ENCODE results near the gene SARS2.
"Not testable (repeated sequence)": the region's sequence is repeated elsewhere in the genome, so short reads cannot be mapped to it uniquely, and the experiment has no call there.

Gene SARS2

DNA sequence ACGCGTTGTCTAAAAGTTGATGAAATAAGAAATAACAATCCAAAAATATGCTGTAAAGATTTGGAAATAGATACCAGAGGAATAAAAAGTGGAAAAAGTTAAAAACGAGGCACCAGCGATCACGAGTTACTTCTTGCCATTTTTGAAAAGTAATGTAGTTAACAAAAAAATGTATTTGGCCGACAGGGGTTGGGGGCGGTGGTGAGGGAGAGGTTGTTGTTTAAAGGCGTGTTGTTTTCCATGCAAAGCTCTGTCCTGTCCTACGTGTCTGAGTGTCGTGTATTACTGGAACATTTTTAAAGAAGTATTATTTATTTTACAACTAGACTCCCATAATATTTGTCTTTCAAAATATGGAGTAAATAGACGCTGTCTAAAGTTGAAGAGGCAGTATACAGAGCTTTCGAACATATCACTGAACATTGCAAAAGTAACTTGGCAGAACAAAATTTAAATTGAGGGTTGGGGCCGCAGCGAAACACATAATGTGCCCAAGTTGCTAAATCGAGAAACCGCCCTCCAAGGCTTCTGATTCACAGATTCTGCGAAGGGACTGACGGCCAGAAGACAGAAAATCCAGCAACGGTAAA lies 44.2 kb upstream of the SARS2 start:
- DNase-seq (ENCODE audit: low read depth), result no peak
- TF ChIP-seq, protein P1, sequence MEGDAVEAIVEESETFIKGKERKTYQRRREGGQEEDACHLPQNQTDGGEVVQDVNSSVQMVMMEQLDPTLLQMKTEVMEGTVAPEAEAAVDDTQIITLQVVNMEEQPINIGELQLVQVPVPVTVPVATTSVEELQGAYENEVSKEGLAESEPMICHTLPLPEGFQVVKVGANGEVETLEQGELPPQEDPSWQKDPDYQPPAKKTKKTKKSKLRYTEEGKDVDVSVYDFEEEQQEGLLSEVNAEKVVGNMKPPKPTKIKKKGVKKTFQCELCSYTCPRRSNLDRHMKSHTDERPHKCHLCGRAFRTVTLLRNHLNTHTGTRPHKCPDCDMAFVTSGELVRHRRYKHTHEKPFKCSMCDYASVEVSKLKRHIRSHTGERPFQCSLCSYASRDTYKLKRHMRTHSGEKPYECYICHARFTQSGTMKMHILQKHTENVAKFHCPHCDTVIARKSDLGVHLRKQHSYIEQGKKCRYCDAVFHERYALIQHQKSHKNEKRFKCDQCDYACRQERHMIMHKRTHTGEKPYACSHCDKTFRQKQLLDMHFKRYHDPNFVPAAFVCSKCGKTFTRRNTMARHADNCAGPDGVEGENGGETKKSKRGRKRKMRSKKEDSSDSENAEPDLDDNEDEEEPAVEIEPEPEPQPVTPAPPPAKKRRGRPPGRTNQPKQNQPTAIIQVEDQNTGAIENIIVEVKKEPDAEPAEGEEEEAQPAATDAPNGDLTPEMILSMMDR (conservative IDR thresholded peaks at IDR 0.05; ENCODE audit: low read depth, low read length), result peak; percentile 19
- H3K4me3 ChIP-seq (ENCODE audit: low read depth, low read length), result peak overlapping the region; percentile 80

DNA sequence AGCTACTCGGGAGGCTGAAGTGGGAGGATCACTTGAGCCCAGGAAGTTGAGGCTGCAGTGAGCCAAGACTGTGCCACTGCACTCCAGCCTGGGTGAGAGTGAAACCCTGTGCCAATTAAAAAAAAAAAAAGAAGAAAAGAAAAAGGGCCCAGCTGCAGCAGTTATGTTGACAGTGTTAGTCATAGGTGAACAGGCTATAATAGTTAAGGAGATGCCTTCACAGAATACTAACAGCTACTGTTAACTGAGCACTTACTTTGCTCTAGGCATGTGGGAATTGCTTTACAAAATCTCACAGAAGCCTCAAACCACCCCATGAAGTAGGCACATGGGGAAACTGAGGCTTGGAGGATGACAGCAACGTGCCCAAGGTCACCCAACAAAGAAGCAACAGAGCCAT lies 41.1 kb upstream of the SARS2 start:
- no peak overlapping the region for H3K4me3 ChIP-seq (ENCODE audit: low read depth, low read length)
- DNase-seq (ENCODE audit: low read depth), result no peak
- TF ChIP-seq, protein P1 (conservative IDR thresholded peaks at IDR 0.05; ENCODE audit: low read depth, low read length), result no peak

DNA sequence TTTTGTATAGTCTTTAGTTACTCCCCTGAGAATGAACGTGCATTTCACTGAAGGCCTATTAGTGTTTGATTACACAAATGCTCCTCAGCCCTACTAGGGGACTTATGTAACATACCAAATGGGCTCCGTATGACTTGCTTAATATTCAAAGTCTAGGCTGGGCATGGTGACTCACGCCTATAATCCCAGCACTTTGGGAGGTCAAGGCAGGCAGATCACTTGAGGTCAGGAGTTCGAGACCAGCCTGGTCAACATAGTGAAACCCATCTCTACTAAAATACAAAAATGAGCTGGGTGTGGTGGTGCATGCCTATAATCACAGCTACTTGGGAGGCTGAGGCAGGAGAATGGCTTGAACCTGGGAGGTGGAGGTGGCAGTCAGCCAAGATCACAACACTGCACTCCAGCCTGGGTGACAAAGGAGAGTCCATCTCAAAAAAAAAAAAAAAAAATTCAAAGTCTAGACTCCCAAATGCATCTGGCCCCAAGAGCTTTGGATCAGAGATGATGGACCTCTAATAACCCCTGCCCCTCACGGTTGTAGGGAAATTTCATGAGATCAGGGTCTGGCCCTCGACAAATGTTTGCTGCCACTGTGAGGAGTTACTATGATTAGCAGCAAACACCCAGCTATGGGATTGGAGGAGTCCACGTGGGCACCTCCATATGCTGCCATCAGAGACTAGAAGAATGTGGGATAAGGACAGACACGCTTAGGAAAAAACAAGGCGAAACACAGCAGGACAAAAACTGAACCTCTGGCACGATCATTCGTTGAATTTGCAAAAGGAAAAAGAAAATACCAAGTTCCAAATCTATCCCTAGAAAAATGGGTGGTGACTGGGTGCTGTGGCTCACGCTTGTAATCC lies 40.3 kb upstream of the SARS2 start:
- TF ChIP-seq, protein P1 (conservative IDR thresholded peaks at IDR 0.05; ENCODE audit: low read depth, low read length), result no peak
- DNase-seq (ENCODE audit: low read depth), result peak; percentile 21
- no peak overlapping the region for H3K4me3 ChIP-seq (ENCODE audit: low read depth, low read length)

DNA sequence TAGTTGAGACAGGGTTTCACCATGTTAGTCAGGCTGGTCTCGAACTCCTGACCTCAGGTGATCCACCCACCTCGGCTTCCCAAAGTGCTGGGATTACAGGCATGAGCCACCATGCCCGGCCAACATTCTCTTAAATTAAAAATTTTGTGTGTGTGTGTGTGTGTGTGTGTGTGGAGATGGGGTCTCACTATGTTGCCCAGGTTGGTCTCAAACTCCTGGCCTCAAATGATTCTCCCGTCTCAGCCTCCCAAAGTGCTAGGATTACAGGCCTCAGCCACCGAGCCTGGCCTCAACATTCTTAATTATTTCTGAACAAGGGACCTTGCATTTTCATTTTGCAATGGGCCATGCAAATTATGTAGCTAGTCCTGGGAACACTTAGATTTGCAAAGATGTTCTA lies 35.6 kb upstream of the SARS2 start:
- not testable (repeated sequence) for H3K4me3 ChIP-seq (ENCODE audit: low read depth, low read length); DNase-seq (ENCODE audit: low read depth)

DNA sequence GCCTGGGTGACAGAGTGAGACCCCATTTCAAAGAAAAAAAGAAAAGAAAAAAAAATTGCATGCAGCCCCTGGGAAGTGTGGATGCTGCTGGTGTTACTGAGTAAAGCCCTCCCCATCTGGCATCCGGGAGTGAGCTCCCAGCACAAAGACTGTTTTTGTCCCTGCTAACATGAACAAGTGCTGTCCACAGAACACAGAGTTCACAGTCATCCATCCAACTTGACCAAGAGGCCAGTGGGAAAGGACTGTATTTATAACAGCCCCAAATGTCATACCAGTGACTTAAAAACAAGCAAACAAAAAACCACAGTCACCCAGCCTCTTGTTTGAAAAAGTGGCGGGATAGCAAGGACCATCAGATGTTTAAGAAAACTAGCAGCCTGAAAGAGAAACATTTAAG lies 34.2 kb upstream of the SARS2 start:
- TF ChIP-seq, protein P1 (conservative IDR thresholded peaks at IDR 0.05; ENCODE audit: low read depth, low read length), result no peak
- H3K4me3 ChIP-seq (ENCODE audit: low read depth, low read length), result no peak overlapping the region
- no peak for DNase-seq (ENCODE audit: low read depth)

DNA sequence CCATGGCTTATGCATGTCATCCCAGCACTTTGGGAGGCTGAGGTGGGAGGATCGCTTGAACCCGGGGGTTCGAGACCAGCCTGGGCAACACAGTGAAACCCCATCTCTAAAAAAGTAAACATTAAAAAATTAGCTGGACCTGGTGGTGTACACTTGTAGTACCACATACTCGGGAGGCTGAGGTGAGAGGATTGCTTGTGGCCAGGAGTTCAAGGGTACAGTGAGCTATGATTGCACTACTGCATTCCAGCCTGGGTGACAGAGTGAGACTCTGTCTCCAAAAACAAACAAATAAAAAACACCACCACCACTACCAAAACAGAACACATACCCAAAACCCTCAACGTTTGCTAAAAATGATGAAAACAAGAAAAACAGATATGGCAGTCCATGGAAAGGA lies 29.1 kb upstream of the SARS2 start:
- H3K4me3 ChIP-seq (ENCODE audit: low read depth, low read length), result no peak overlapping the region
- no peak for DNase-seq (ENCODE audit: low read depth)
- TF ChIP-seq, protein P1 (conservative IDR thresholded peaks at IDR 0.05; ENCODE audit: low read depth, low read length), result no peak

DNA sequence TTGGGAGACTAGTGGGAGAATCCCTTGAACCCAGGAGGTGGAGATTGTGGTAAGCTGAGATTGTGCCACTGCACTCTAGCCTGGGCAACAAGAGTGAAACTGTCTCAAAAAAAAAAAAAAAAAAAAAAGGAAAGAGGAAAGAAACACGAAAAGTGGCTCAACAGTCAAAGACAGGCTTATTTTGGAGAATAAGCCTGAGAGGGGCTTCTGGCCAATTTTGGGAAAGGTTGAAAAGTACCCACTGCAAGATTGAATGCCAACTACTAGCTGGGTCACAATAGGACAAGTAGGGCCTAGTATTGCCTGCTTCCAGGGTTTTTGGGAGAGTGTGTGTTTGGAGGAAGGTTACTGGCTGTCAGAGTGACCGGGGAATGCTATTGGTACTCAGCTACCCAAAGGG lies 27.7 kb upstream of the SARS2 start:
- H3K4me3 ChIP-seq (ENCODE audit: low read depth, low read length), result no peak overlapping the region
- DNase-seq (ENCODE audit: low read depth), result no peak
- TF ChIP-seq, protein P1 (conservative IDR thresholded peaks at IDR 0.05; ENCODE audit: low read depth, low read length), result no peak

All from choroid plexus epithelial cell (primary cell).